MCF 10A (cell line): ENCODE data around the gene KIF19. TPM values are rescaled to one million over a fixed set of nuclear protein-coding genes. Genes with fewer than 3 reads are reported as not detected.

Source experiments
- BruUV-seq: library from RNA; stranded (reverse); fragments of 400-500 nt; replicated peaks from 2 replicates; lab custom pipeline; 2021; lab: Mats Ljungman, UMichigan
- CTCF ChIA-PET: fragments of 300-600 bp; sonication (Branson Sonifier 250); formaldehyde crosslinking; extraction: SDS; loops from one replicate; lab custom pipeline; 2021; ENCODE audit warnings: antibody characterized with exemption, inconsistent platforms; lab: Yijun Ruan, JAX
- POLR2A ChIA-PET: fragments of 300-600, 350-650 bp; sonication (Branson Sonifier 250); formaldehyde crosslinking; extraction: SDS; loops from one replicate; lab custom pipeline; 2020; ENCODE audit warnings: antibody characterized with exemption, inconsistent platforms; lab: Yijun Ruan, JAX
- DNase-seq: peaks from one replicate; pipeline ENCODE4 v3.0.0-alpha.2; 2018; ENCODE audit not compliant: unreplicated experiment
- H3K27ac Mint-ChIP-seq: one replicate; pipeline ENCODE4 v1.8.0; 2022; ENCODE audit warnings: mild to moderate bottlenecking, low read depth, mixed read lengths; ENCODE audit not compliant: unreplicated experiment
- H3K27me3 Mint-ChIP-seq: one replicate; pipeline ENCODE4 v1.8.0; 2022; ENCODE audit warnings: mixed read lengths; ENCODE audit not compliant: insufficient read depth, unreplicated experiment
- H3K36me3 Mint-ChIP-seq: one replicate; pipeline ENCODE4 v1.8.0; 2022; ENCODE audit warnings: mild to moderate bottlenecking, moderate library complexity, mixed read lengths; ENCODE audit not compliant: insufficient read depth, unreplicated experiment
- H3K4me1 Mint-ChIP-seq: one replicate; pipeline ENCODE4 v1.8.0; 2022; ENCODE audit warnings: mixed read lengths; ENCODE audit not compliant: insufficient read depth, unreplicated experiment
- H3K4me3 Mint-ChIP-seq: one replicate; pipeline ENCODE4 v1.8.0; 2022; ENCODE audit warnings: mild to moderate bottlenecking, moderate library complexity, mixed read lengths; ENCODE audit not compliant: unreplicated experiment
- H3K9me3 Mint-ChIP-seq: one replicate; pipeline ENCODE4 v1.8.0; 2022; ENCODE audit warnings: mixed read lengths; ENCODE audit not compliant: unreplicated experiment
- CTCF ChIP-seq: fragments of 200-600 bp; IDR thresholded peaks from one replicate; pipeline ENCODE4 v1.8.0; 2022; ENCODE audit warnings: antibody characterized with exemption, mild to moderate bottlenecking; ENCODE audit not compliant: unreplicated experiment
- intact Hi-C: fragments of 100-400 bp; cut with micrococcal nuclease; formaldehyde crosslinking; loops from 2 replicates; pipeline ENCODE4 v1.14.1; 2022
- total RNA-seq: library from RNA; stranded (reverse); gene quantifications from 2 replicates; pipeline ENCODE4 v1.2.3, GENCODE V29; 2022

The KIF19 gene
- total RNA-seq, 1 experiment from 2014 or later, result not detected

GRCh38 chr17:74324521-74324920 lies 1.5 kb upstream of the KIF19 start:
- Mint-ChIP-seq H3K27ac (no peak overlapping the region), H3K27me3 (peaks cover 42% of the 10 kb centered on the region), H3K36me3 (no peaks in the 10 kb centered on the region), H3K4me3 (no peak overlapping the region), H3K9me3 (peaks cover 7% of the 10 kb centered on the region), H3K4me1 (no peaks in the 10 kb centered on the region)
- DNase-seq, result no peak
- no peak for TF ChIP-seq CTCF
- POLR2A ChIA-PET, result no interaction called here
- intact Hi-C loops, result no loop called here
- no TSS peak for BruUV-seq
- CTCF ChIA-PET, result no interaction called here

GRCh38 chr17:74325376-74325742 lies 667 bp upstream of the KIF19 start:
- intact Hi-C loops, result no loop called here
- H3K27me3 Mint-ChIP-seq, result peaks cover 38% of the 10 kb centered on the region
- no peaks in the 10 kb centered on the region for H3K4me1 Mint-ChIP-seq
- no peak for TF ChIP-seq CTCF
- DNase-seq, result no peak
- peaks cover 7% of the 10 kb centered on the region for H3K9me3 Mint-ChIP-seq
- BruUV-seq, result no TSS peak
- ChIA-PET POLR2A (no interaction called here), CTCF (no interaction called here)
- no peak overlapping the region for H3K4me3 Mint-ChIP-seq
- H3K36me3 Mint-ChIP-seq, result no peaks in the 10 kb centered on the region
- H3K27ac Mint-ChIP-seq, result no peak overlapping the region

GRCh38 chr17:74326506-74326905 lies 480 bp downstream of the KIF19 start:
- Mint-ChIP-seq H3K4me3 (no peak overlapping the region), H3K4me1 (no peaks in the 10 kb centered on the region), H3K9me3 (peaks cover 5% of the 10 kb centered on the region), H3K27ac (no peak overlapping the region), H3K36me3 (no peaks in the 10 kb centered on the region), H3K27me3 (peaks cover 26% of the 10 kb centered on the region)
- BruUV-seq, result no TSS peak
- ChIA-PET CTCF (no interaction called here), POLR2A (no interaction called here)
- DNase-seq, result no peak
- intact Hi-C loops, result no loop called here
- TF ChIP-seq CTCF, result no peak

GRCh38 chr17:74328487-74328886 lies 2.5 kb downstream of the KIF19 start:
- POLR2A ChIA-PET, result no interaction called here
- H3K4me3 Mint-ChIP-seq, result no peak overlapping the region
- intact Hi-C loops, result no loop called here
- no peaks in the 10 kb centered on the region for H3K9me3 Mint-ChIP-seq
- TF ChIP-seq CTCF, result no peak
- H3K27ac Mint-ChIP-seq, result no peak overlapping the region
- CTCF ChIA-PET, result interaction anchor here (0.5 to 0.8 kb wide), 2 partner anchors 32 to 331 kb away, joined by 3 read pairs; no protein-coding TSS in a partner anchor
- H3K27me3 Mint-ChIP-seq, result peaks cover 10% of the 10 kb centered on the region
- no peaks in the 10 kb centered on the region for H3K4me1 Mint-ChIP-seq
- no peak for DNase-seq
- no TSS peak for BruUV-seq
- no peaks in the 10 kb centered on the region for H3K36me3 Mint-ChIP-seq
